ENCODE data around the gene ANKH.
"Not testable (repeated sequence)": the region's sequence is repeated elsewhere in the genome, so short reads cannot be mapped to it uniquely, and the experiment has no call there.

ANKH gene

DNA sequence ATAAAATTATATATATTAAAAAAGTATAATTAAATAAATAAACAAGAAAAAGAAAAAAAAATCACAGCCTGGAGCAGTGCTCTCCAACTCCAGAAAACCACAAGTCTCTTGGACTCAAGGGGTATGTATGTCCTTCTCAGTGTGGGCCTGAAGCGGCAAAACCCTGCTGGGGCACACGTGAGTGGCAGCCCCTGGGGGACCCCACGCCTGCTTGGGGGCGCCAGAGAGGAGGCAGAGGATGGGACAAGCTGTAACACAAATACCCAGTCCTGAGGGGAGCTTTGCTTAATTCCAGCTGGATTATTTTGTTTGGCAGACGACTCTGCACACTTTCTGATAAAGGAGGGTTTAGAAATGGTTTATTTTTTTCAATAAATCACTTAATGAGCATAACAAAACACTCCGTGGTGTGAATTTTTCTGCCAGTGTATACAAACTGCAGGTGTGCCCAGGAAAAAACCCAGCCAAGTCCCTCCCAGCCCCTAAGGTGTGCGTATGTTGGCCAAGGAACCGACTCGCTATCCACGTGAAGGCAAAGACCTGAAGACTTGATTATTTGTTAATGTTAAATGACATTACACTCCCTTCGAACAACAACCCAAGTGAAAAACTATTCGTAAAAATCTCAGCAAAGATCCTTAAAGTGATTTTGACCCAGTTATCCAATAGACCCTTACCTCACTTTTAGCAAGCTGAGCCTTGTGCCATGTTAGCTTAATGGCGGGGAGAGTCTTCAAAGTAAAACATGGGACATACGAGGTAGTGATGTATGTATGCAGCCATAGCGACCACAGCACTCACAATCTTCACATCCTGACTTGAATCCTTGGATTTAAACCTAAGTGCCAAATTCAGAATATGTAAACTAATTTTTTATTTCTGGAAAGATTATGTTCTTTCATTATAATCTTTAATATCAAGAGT is 32.9 kb downstream of the ANKH start:
- H3K4me3 ChIP-seq (IDR thresholded peaks at IDR 0.05; ENCODE audit: insufficient read depth, low read depth, low read length), result no peak overlapping the region
- H3K36me3 ChIP-seq (ENCODE audit: insufficient read depth), result no peaks in the 10 kb centered on the region
- TF ChIP-seq, protein P1, sequence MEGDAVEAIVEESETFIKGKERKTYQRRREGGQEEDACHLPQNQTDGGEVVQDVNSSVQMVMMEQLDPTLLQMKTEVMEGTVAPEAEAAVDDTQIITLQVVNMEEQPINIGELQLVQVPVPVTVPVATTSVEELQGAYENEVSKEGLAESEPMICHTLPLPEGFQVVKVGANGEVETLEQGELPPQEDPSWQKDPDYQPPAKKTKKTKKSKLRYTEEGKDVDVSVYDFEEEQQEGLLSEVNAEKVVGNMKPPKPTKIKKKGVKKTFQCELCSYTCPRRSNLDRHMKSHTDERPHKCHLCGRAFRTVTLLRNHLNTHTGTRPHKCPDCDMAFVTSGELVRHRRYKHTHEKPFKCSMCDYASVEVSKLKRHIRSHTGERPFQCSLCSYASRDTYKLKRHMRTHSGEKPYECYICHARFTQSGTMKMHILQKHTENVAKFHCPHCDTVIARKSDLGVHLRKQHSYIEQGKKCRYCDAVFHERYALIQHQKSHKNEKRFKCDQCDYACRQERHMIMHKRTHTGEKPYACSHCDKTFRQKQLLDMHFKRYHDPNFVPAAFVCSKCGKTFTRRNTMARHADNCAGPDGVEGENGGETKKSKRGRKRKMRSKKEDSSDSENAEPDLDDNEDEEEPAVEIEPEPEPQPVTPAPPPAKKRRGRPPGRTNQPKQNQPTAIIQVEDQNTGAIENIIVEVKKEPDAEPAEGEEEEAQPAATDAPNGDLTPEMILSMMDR (conservative IDR thresholded peaks at IDR 0.05; ENCODE audit: low read depth, low read length), result no peak
- H2AFZ ChIP-seq (ENCODE audit: low read depth), result no peak overlapping the region
- H4K20me1 ChIP-seq (ENCODE audit: insufficient read depth), result no peaks in the 10 kb centered on the region
- H3K9ac ChIP-seq, result no peak overlapping the region
- no peaks in the 10 kb centered on the region; the same call in 1 of the 2 replicates for H3K79me2 ChIP-seq (ENCODE audit: insufficient read depth, low read depth)
- H3K27me3 ChIP-seq (ENCODE audit: insufficient read depth, low read depth), result no peaks in the 10 kb centered on the region
- H3K27ac ChIP-seq, result no peak overlapping the region
- H3K4me2 ChIP-seq, result no peak overlapping the region
- H3K4me1 ChIP-seq (ENCODE audit: low read depth, poor library complexity, severe bottlenecking), result no peaks in the 10 kb centered on the region

DNA sequence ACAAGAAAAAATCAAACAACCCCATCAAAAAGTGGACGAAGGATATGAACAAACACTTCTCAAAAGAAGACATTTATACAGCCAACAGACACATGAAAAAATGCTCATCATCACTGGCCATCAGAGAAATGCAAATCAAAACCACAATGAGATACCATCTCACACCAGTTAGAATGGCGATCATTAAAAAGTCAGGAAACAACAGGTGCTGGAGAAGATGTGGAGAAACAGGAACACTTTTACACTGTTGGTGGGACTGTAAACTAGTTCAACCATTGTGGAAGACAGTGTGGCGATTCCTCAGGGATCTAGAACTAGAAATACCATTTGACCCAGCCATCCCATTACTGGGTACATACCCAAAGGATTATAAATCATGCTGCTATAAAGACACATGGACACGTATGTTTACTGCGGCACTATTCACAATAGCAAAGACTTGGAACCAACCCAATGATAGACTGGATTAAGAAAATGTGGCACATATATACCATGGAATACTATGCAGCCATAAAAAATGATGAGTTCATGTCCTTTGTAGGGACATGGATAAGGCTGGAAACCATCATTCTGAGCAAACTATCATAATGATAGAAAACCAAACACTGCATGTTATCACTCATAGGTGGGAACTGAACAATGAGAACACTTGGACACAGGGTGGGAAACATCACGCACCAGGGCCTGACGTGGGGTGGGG is 34.0 kb downstream of the ANKH start:
- not testable (repeated sequence) for H3K27me3 ChIP-seq (ENCODE audit: insufficient read depth, low read depth); H3K4me3 ChIP-seq (IDR thresholded peaks at IDR 0.05; ENCODE audit: insufficient read depth, low read depth, low read length); H3K9ac ChIP-seq; H4K20me1 ChIP-seq (ENCODE audit: insufficient read depth); H3K4me2 ChIP-seq; H3K27ac ChIP-seq; H2AFZ ChIP-seq (ENCODE audit: low read depth); H3K79me2 ChIP-seq (ENCODE audit: insufficient read depth, low read depth); H3K4me1 ChIP-seq (ENCODE audit: low read depth, poor library complexity, severe bottlenecking); H3K36me3 ChIP-seq (ENCODE audit: insufficient read depth)

GRCh38 chr5:14834584-14835550 is 36.7 kb downstream of the ANKH start:
- peaks cover 10% of the 10 kb centered on the region; the same call in 1 of the 2 replicates for H3K79me2 ChIP-seq (ENCODE audit: insufficient read depth, low read depth)

GRCh38 chr5:14834062-14834461 is 37.5 kb downstream of the ANKH start:
- Histone ChIP-seq H3K9ac (no peak overlapping the region), H4K20me1 (ENCODE audit: insufficient read depth) (no peaks in the 10 kb centered on the region), H3K4me2 (no peak overlapping the region), H2AFZ (ENCODE audit: low read depth) (no peak overlapping the region), H3K79me2 (ENCODE audit: insufficient read depth, low read depth) (peaks cover 10% of the 10 kb centered on the region; the same call in 1 of the 2 replicates), H3K4me1 (ENCODE audit: low read depth, poor library complexity, severe bottlenecking) (no peaks in the 10 kb centered on the region), H3K36me3 (ENCODE audit: insufficient read depth) (no peaks in the 10 kb centered on the region), H3K4me3 (IDR thresholded peaks at IDR 0.05; ENCODE audit: insufficient read depth, low read depth, low read length) (no peak overlapping the region), H3K27me3 (ENCODE audit: insufficient read depth, low read depth) (no peaks in the 10 kb centered on the region), H3K27ac (no peak overlapping the region)
- TF ChIP-seq, protein P1 (conservative IDR thresholded peaks at IDR 0.05; ENCODE audit: low read depth, low read length), result no peak

More at GRCh38 chr5:14834584-14835550, 36.7 kb downstream of the ANKH start:
- Histone ChIP-seq H3K4me3 (IDR thresholded peaks at IDR 0.05; ENCODE audit: insufficient read depth, low read depth, low read length) (no peak overlapping the region), H3K9ac (no peak overlapping the region), H3K36me3 (ENCODE audit: insufficient read depth) (no peaks in the 10 kb centered on the region), H4K20me1 (ENCODE audit: insufficient read depth) (no peaks in the 10 kb centered on the region), H3K4me2 (no peak overlapping the region), H3K27ac (no peak overlapping the region), H2AFZ (ENCODE audit: low read depth) (no peak overlapping the region), H3K27me3 (ENCODE audit: insufficient read depth, low read depth) (no peaks in the 10 kb centered on the region), H3K4me1 (ENCODE audit: low read depth, poor library complexity, severe bottlenecking) (no peaks in the 10 kb centered on the region)
- TF ChIP-seq, protein P1 (conservative IDR thresholded peaks at IDR 0.05; ENCODE audit: low read depth, low read length), result no peak

All from KMS-11 (cell line).